ENCODE measurements around the gene MAPK8IP2. TPM values are rescaled to one million over a fixed set of nuclear protein-coding genes. Genes with fewer than 3 reads are reported as not detected.

MAPK8IP2 gene
- total RNA-seq, 1 experiment from 2014 or later: 6.4 TPM

DNA sequence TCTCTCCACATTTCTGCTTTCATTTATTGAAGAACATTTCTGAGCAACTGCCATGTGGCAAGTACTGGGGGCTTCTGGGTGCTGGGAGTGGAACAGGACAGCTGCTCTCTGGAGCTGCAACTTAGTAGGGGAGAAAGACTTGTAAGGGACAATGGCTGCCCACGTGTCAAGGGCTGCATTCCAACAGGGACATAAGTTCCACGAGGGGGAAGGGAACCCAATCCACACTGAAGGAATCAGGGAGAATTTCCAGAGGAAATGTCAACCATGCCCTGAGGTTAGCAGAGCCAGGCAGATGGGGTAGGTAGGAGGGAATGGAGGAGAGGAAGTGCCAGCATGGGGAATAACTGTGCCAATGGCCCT is 1.7 kb downstream of the MAPK8IP2 start:
- no peaks in the 10 kb centered on the region for H3K27me3 ChIP-seq (ENCODE audit: insufficient read depth, low read length)
- no peak overlapping the region for H3K9ac ChIP-seq (ENCODE audit: low read length)
- no peak overlapping the region for H3K4me2 ChIP-seq (ENCODE audit: low read length)
- H3K9me2 ChIP-seq (ENCODE audit: insufficient read depth): no peaks in the 10 kb centered on the region
- H3K79me2 ChIP-seq (ENCODE audit: insufficient read depth, low read length): no peaks in the 10 kb centered on the region
- H3K9me3 ChIP-seq (ENCODE audit: control insufficient read depth in 1 of 2, insufficient read depth in 1 of 2, low read depth in 1 of 2, low read length in 2 of 2): no peaks in the 10 kb centered on the region
- TF ChIP-seq ELF1 (IDR thresholded peaks at IDR 0.05; ENCODE audit: borderline replicate concordance, low read depth): no peak
- H3K4me3 ChIP-seq (replicated peaks in 1 of 2; ENCODE audit: low read depth in 1 of 2, low read length in 2 of 2): no peak overlapping the region
- peaks cover 0 to 10% of the 10 kb centered on the region in 2 experiments; a peak in 1 of 4 replicates for H3K4me1 ChIP-seq (ENCODE audit: control insufficient read depth in 1 of 2, insufficient read depth in 2 of 2, low read length in 2 of 2)
- intact Hi-C loops (cut with micrococcal nuclease): no loop called here
- ChIA-PET CTCF (no interaction called here), POLR2A (no interaction called here), RAD21 (ENCODE audit: low non-redundant PET in 1 of 2, low total read pairs in 2 of 2, uncharacterized antibody in 2 of 2, unreplicated experiment in 2 of 2) (no interaction called here)
- no peaks in the 10 kb centered on the region for H3K36me3 ChIP-seq (ENCODE audit: control insufficient read depth in 1 of 2, insufficient read depth in 2 of 2, low read length in 2 of 2)
- ATAC-seq: no peak
- no peak for DNase-seq (ENCODE audit: low read depth, low spot score)
- no peak overlapping the region for H2AFZ ChIP-seq (ENCODE audit: low read depth, low read length, poor library complexity, severe bottlenecking)
- no TSS peak for BruUV-seq (replicated peaks)
- H4K20me1 ChIP-seq (ENCODE audit: insufficient read depth): no peaks in the 10 kb centered on the region
- no peak overlapping the region for H3K27ac ChIP-seq (ENCODE audit: low read depth, low read length)

GRCh38 chr22:50603511-50604255 is 3.1 kb downstream of the MAPK8IP2 start:
- Histone ChIP-seq H3K4me3 (replicated peaks in 1 of 2; ENCODE audit: low read depth in 1 of 2, low read length in 2 of 2) (no peak overlapping the region), H4K20me1 (ENCODE audit: insufficient read depth) (no peaks in the 10 kb centered on the region), H3K4me2 (ENCODE audit: low read length) (no peak overlapping the region), H3K4me1 (ENCODE audit: control insufficient read depth in 1 of 2, insufficient read depth in 2 of 2, low read length in 2 of 2) (peaks cover 0 to 10% of the 10 kb centered on the region in 2 experiments; a peak in 1 of 4 replicates), H3K27ac (ENCODE audit: low read depth, low read length) (no peak overlapping the region), H3K36me3 (ENCODE audit: control insufficient read depth in 1 of 2, insufficient read depth in 2 of 2, low read length in 2 of 2) (no peaks in the 10 kb centered on the region), H3K79me2 (ENCODE audit: insufficient read depth, low read length) (no peaks in the 10 kb centered on the region), H3K27me3 (ENCODE audit: insufficient read depth, low read length) (no peaks in the 10 kb centered on the region), H3K9me2 (ENCODE audit: insufficient read depth) (no peaks in the 10 kb centered on the region), H3K9me3 (ENCODE audit: control insufficient read depth in 1 of 2, insufficient read depth in 1 of 2, low read depth in 1 of 2, low read length in 2 of 2) (no peaks in the 10 kb centered on the region), H3K9ac (ENCODE audit: low read length) (no peak overlapping the region), H2AFZ (ENCODE audit: low read depth, low read length, poor library complexity, severe bottlenecking) (no peak overlapping the region)
- no peak for ATAC-seq
- ChIA-PET CTCF (no interaction called here), RAD21 (ENCODE audit: low non-redundant PET in 1 of 2, low total read pairs in 2 of 2, uncharacterized antibody in 2 of 2, unreplicated experiment in 2 of 2) (no interaction called here), POLR2A (no interaction called here)
- TF ChIP-seq CTCF (IDR thresholded peaks at IDR 0.05 in 2 of 3, conservative IDR thresholded peaks at IDR 0.05 in 1 of 3; ENCODE audit: borderline replicate concordance in 1 of 3, insufficient read depth in 1 of 3, low read depth in 2 of 3, low read length in 2 of 3): no peak
- TF ChIP-seq SRF (IDR thresholded peaks at IDR 0.05; ENCODE audit: low read depth): no peak
- no peak for TF ChIP-seq CEBPB (IDR thresholded peaks at IDR 0.05; ENCODE audit: low read depth)
- TF ChIP-seq EZH2 (IDR thresholded peaks at IDR 0.05): no peak
- TF ChIP-seq EZH2phosphoT487 (IDR thresholded peaks at IDR 0.05; ENCODE audit: borderline replicate concordance): no peak
- TF ChIP-seq EGR1 (IDR thresholded peaks at IDR 0.05; ENCODE audit: low read depth): no peak
- TF ChIP-seq ZFX (IDR thresholded peaks at IDR 0.05): no peak
- TF ChIP-seq REST (IDR thresholded peaks at IDR 0.05; ENCODE audit: low read depth): no peak
- no peak for TF ChIP-seq MAX (IDR thresholded peaks at IDR 0.05)
- TF ChIP-seq POLR2A (IDR thresholded peaks at IDR 0.05; ENCODE audit: borderline replicate concordance, extremely low read depth, insufficient read depth, insufficient read length): no peak
- DNase-seq (ENCODE audit: low read depth, low spot score): no peak
- intact Hi-C loops (cut with micrococcal nuclease): no loop called here
- BruUV-seq (replicated peaks): no TSS peak
